Left ventricle myocardium inferior (tissue), 1 donor: Measurements from ENCODE around the gene HOMER3. TPM values are rescaled to one million over a fixed set of nuclear protein-coding genes. Genes with fewer than 3 reads are reported as not detected.

Experiments used
- DNase-seq: peaks from one replicate; pipeline ENCODE4 v3.0.0-alpha.2; 2020
- H3K27ac ChIP-seq: fragments of 200-600 bp; replicated peaks from 2 replicates; pipeline ENCODE4 v1.8.0; 2021
- H3K27me3 ChIP-seq: fragments of 200-600 bp; 2 replicates; pipeline ENCODE4 v1.8.0; 2021; ENCODE audit warnings: low read depth
- H3K36me3 ChIP-seq: fragments of 200-600 bp; 2 replicates; pipeline ENCODE4 v1.8.0; 2021
- H3K4me1 ChIP-seq: fragments of 200-600 bp; 2 replicates; pipeline ENCODE4 v1.8.0; 2021
- H3K4me3 ChIP-seq: fragments of 200-600 bp; 2 replicates; pipeline ENCODE4 v1.8.0; 2021; ENCODE audit warnings: mild to moderate bottlenecking, moderate library complexity
- H3K9me3 ChIP-seq: fragments of 200-600 bp; replicated peaks from 2 replicates; pipeline ENCODE4 v1.8.0; 2021
- CTCF ChIP-seq: fragments of 200-600 bp; IDR thresholded peaks from 2 replicates; pipeline ENCODE4 v1.8.0; 2021; ENCODE audit warnings: antibody characterized with exemption, mild to moderate bottlenecking, borderline replicate concordance
- intact Hi-C: fragments of 100-400 bp; cut with micrococcal nuclease; formaldehyde crosslinking; loops from one replicate; pipeline ENCODE4 v1.11.0; 2022
- total RNA-seq: library from RNA; stranded (reverse); fragmentation: NEBNext Ultra II Directional; extraction: Animal tissue kit (Norgen Biotek cat#: 25700); gene quantifications from one replicate; pipeline ENCODE4 v1.2.1, GENCODE V29; 2021
- donor health status: DM: no; HTN: yes; CAD: no; lungs with severe emphysema.

The HOMER3 gene
- total RNA-seq, 1 donor from 2014 or later = 14.7 TPM

- H3K4me1 ChIP-seq = peaks cover 5% of the 10 kb centered on the region
- no peak for TF ChIP-seq CTCF
- no peaks in the 10 kb centered on the region for H3K36me3 ChIP-seq
- intact Hi-C loops = no loop called here
- no peaks in the 10 kb centered on the region for H3K27me3 ChIP-seq
- H3K4me3 ChIP-seq = no peak overlapping the region
- DNase-seq = no peak
- H3K9me3 ChIP-seq = no peaks in the 10 kb centered on the region
- no peak overlapping the region for H3K27ac ChIP-seq
Observed at GRCh38 chr19:18946335-18946734, 5.3 kb upstream of the HOMER3 start.

- Histone ChIP-seq H3K9me3 (no peaks in the 10 kb centered on the region), H3K27ac (no peak overlapping the region), H3K36me3 (no peaks in the 10 kb centered on the region), H3K27me3 (no peaks in the 10 kb centered on the region), H3K4me3 (no peak overlapping the region), H3K4me1 (peaks cover 10% of the 10 kb centered on the region)
- DNase-seq = no peak
- intact Hi-C loops = no loop called here
- TF ChIP-seq CTCF = no peak
Observed at GRCh38 chr19:18945297-18945696, 4.3 kb upstream of the HOMER3 start.

- Histone ChIP-seq H3K9me3 (no peaks in the 10 kb centered on the region), H3K4me1 (peaks cover 20% of the 10 kb centered on the region), H3K36me3 (no peaks in the 10 kb centered on the region), H3K27ac (no peak overlapping the region), H3K4me3 (no peak overlapping the region), H3K27me3 (no peaks in the 10 kb centered on the region)
- intact Hi-C loops = no loop called here
- DNase-seq = no peak
- TF ChIP-seq CTCF = no peak
Observed at GRCh38 chr19:18943465-18943864, 2.4 kb upstream of the HOMER3 start.

DNA sequence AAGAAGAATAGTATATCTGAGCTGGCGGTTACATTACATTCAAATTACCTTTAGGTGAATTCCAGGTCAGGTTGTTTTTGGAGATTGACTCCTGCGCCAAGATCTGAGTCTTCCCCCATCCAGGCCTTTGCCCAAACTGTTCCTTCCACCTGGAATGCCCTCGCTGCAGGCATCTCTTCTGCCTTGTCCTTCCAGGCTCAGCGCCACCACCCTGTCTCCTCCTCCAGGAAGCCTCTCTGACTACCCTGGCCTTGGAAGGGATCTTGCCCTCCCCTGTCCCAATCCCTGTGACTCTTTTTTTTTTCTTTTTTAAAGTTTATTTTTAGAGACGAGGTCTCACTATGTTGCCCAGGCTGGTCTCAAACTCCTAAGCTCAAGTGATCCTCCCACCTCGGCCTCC, 1.7 kb upstream of the HOMER3 start:
- intact Hi-C loops = no loop called here

DNA sequence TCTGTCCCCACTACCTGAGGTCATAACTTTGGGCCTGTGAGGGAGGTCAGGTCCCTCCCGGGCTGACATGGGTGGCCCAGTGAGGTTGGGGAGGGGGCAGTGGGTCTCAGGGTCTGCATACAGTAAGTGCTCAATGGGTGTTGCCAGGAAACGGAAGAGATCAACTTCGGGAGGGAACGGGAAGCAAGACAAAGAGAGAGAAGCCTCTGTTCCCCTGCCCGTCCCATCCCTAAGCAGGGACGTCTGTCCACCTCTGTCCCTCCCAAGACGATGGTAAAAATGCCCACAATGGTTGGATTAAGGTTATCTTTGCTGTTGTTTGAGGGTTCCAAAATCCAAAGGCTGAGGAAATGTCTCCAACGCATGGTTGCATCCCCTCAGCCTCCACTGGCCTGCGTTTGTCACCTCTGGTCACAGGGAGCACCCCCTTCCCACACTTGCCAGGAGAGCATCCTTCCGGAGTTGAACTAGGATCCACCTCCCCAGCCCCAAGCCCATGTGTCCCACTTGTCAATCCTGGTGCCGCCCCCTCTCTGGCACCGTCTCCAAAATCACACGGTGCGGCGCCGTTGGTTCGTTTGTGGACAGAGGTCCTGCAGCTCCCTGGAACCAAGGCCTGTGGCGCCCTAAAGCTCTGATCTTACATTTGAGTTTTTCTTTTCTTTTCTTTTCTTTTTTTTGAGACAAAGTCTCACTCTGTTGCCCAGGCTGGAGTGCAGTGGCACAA, 774 bp upstream of the HOMER3 start:
- peaks cover 20% of the 10 kb centered on the region for H3K4me1 ChIP-seq
- no peaks in the 10 kb centered on the region for H3K36me3 ChIP-seq
- H3K27me3 ChIP-seq = no peaks in the 10 kb centered on the region
- H3K4me3 ChIP-seq = peak overlapping the region; percentile 78
- no peak for DNase-seq
- no peak for TF ChIP-seq CTCF
- H3K9me3 ChIP-seq = no peaks in the 10 kb centered on the region
- H3K27ac ChIP-seq = no peak overlapping the region
- intact Hi-C loops = no loop called here

More for the DNA sequence above, 1.7 kb upstream of the HOMER3 start:
- Histone ChIP-seq H3K27me3 (no peaks in the 10 kb centered on the region), H3K9me3 (no peaks in the 10 kb centered on the region), H3K36me3 (no peaks in the 10 kb centered on the region), H3K27ac (no peak overlapping the region), H3K4me1 (peaks cover 20% of the 10 kb centered on the region), H3K4me3 (no peak overlapping the region)
- no peak for TF ChIP-seq CTCF
- no peak for DNase-seq
